Measurements from ENCODE around the gene TADA1. TPM values are rescaled to one million over a fixed set of nuclear protein-coding genes. Genes with fewer than 3 reads are reported as not detected.

TADA1 gene
- total RNA-seq, 1 donor from 2014 or later: 9.9 TPM

DNA sequence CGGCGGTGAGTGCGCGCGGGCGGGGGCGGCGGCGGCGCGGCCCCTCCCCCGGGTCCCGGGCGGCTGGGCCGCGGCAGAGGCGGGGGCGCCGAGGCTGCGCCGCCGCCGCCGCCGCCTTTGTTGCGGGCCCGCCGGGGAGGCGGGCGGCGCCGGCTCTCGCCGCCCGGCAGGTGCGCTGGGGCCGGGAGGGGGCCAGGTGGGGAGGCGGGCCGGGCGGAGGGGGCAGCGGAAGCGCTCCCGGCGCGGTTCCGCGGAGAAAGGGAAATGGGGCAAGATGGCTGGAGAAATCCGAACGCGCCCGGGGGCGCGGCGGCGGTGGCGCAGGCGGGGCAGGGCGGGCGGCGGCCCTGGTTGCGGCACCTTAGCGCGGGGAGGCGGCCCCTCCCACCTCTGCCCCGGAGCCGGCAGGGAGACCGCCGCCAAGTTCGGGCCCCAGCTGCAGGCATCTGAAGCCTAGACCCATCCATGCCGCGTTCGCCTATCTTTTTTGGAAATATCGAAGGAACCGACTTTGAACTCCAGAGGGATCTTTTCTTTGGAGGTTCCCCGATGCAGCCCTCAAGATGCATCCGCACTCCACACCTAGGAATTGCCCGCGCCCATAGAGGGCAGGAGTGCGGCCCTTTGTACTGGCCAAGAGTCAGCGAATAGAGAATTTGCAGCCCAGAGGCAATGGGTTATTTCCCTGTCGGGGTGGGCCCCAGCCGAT lies 36.3 kb downstream of the TADA1 start:
- H3K9ac ChIP-seq (ENCODE audit: low read length): peak overlapping the region; percentile 85
- peak overlapping the region; percentile 70 for H3K27ac ChIP-seq (ENCODE audit: low read depth, low read length)
- peak overlapping the region; percentile 76 for H3K4me3 ChIP-seq (ENCODE audit: insufficient read depth, low read depth, low read length)
- TF ChIP-seq EZH2 (IDR thresholded peaks at IDR 0.05; ENCODE audit: insufficient read depth, low read length): no peak
- TF ChIP-seq, protein P1, sequence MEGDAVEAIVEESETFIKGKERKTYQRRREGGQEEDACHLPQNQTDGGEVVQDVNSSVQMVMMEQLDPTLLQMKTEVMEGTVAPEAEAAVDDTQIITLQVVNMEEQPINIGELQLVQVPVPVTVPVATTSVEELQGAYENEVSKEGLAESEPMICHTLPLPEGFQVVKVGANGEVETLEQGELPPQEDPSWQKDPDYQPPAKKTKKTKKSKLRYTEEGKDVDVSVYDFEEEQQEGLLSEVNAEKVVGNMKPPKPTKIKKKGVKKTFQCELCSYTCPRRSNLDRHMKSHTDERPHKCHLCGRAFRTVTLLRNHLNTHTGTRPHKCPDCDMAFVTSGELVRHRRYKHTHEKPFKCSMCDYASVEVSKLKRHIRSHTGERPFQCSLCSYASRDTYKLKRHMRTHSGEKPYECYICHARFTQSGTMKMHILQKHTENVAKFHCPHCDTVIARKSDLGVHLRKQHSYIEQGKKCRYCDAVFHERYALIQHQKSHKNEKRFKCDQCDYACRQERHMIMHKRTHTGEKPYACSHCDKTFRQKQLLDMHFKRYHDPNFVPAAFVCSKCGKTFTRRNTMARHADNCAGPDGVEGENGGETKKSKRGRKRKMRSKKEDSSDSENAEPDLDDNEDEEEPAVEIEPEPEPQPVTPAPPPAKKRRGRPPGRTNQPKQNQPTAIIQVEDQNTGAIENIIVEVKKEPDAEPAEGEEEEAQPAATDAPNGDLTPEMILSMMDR (IDR thresholded peaks at IDR 0.05; ENCODE audit: insufficient read depth, low read depth, low read length): no peak
- H3K36me3 ChIP-seq (ENCODE audit: insufficient read depth, low read length): peaks cover 35% of the 10 kb centered on the region
- Mint-ChIP-seq H3K36me3 (ENCODE audit: low read depth, unreplicated experiment) (peaks cover 10% of the 10 kb centered on the region), H3K4me3 (ENCODE audit: unreplicated experiment) (peak overlapping the region; percentile 92), H3K27me3 (ENCODE audit: low read depth, unreplicated experiment) (no peaks in the 10 kb centered on the region), H3K27ac (ENCODE audit: unreplicated experiment) (peak overlapping the region; percentile 88), H3K9me3 (ENCODE audit: unreplicated experiment) (peaks cover 3% of the 10 kb centered on the region), H3K4me1 (ENCODE audit: low read depth, unreplicated experiment) (peaks cover 48% of the 10 kb centered on the region)
- peak overlapping the region; percentile 95 for H2AFZ ChIP-seq (ENCODE audit: low read depth, low read length)
- peak; percentile 6 for DNase-seq (ENCODE audit: low read depth)
- H3K79me2 ChIP-seq (ENCODE audit: insufficient read depth, low read length): peaks cover 42% of the 10 kb centered on the region
- peaks cover 47% of the 10 kb centered on the region for H4K20me1 ChIP-seq (ENCODE audit: insufficient read depth, low read length)
- no peak for FAIRE-seq
- peak overlapping the region; percentile 100 for H3K4me2 ChIP-seq (ENCODE audit: low read length)
- H3K27me3 ChIP-seq (ENCODE audit: insufficient read depth, low read length): peaks cover 4% of the 10 kb centered on the region
- H3K9me3 ChIP-seq (ENCODE audit: insufficient read depth, low read depth, low read length): no peaks in the 10 kb centered on the region
- H3K4me1 ChIP-seq (ENCODE audit: insufficient read depth, low read length): peaks cover 33% of the 10 kb centered on the region

DNA sequence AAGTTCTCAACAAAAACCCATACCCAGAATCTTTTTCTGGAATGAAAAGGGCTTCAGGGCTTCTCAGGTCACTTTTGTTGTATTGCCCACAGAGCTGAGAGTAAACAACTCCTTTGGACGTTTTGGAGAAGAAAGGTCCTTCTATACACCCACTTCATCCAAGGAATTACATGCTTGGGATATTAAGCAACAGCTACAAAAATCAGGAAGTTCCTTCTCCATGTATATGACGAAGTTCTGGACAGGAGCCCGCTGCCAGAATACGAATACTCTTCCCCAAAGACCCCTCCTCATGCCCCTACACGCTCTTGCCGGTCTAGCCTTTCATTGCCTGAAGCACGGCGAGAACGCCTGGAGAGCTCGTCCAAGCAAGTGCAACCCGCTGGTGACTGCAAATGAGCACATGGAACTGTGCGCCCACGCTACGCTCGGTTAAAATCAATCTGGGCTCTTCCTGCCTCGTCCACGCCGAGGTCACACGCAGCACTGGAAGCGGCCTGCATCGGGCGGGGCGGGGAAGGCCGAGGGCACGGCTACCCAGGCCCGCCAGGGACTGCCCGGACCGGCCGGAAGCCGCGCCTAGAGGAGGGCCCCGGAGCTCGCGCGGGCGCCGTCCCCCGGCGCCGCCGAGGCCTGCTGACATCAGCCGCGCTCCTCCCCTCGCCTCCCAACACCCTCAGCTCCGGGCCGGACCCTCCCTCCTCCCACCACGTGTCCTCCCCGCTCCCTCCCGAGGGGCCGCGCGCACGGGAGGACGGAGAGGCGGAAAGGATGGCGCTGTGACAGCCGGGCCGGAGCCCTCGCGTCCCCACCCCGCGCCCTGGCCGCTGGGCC lies 37.1 kb downstream of the TADA1 start, which contains the start of gene POGK:
Gene POGK, plus strand, starts transcription at position 710 of the 834 bp plus-strand sequence. CDS start 1,482 bp downstream, outside the sequence.
- Histone ChIP-seq H3K9me3 (ENCODE audit: insufficient read depth, low read depth, low read length) (no peaks in the 10 kb centered on the region), H2AFZ (ENCODE audit: low read depth, low read length) (peak within 1 kb of the TSS; percentile 95), H3K4me3 (ENCODE audit: insufficient read depth, low read depth, low read length) (peak within 1 kb of the TSS; percentile 76), H3K27me3 (ENCODE audit: insufficient read depth, low read length) (peaks cover 4% of the 10 kb centered on the region), H3K9ac (ENCODE audit: low read length) (peak within 1 kb of the TSS; percentile 85), H4K20me1 (ENCODE audit: insufficient read depth, low read length) (peaks cover 39% of the 10 kb centered on the region), H3K27ac (ENCODE audit: low read depth, low read length) (peak within 1 kb of the TSS; percentile 70), H3K4me1 (ENCODE audit: insufficient read depth, low read length) (peaks cover 30% of the 10 kb centered on the region), H3K79me2 (ENCODE audit: insufficient read depth, low read length) (peaks cover 37% of the 10 kb centered on the region), H3K36me3 (ENCODE audit: insufficient read depth, low read length) (peaks cover 28% of the 10 kb centered on the region), H3K4me2 (ENCODE audit: low read length) (peak within 1 kb of the TSS; percentile 100)
- Mint-ChIP-seq H3K36me3 (ENCODE audit: low read depth, unreplicated experiment) (peaks cover 6% of the 10 kb centered on the region), H3K4me1 (ENCODE audit: low read depth, unreplicated experiment) (peaks cover 41% of the 10 kb centered on the region), H3K9me3 (ENCODE audit: unreplicated experiment) (peaks cover 3% of the 10 kb centered on the region), H3K27ac (ENCODE audit: unreplicated experiment) (peak within 1 kb of the TSS; percentile 99), H3K4me3 (ENCODE audit: unreplicated experiment) (peak within 1 kb of the TSS; percentile 93), H3K27me3 (ENCODE audit: low read depth, unreplicated experiment) (no peaks in the 10 kb centered on the region)
- FAIRE-seq (no peak), DNase-seq (ENCODE audit: low read depth) (peak; percentile 84)
- no peak for TF ChIP-seq EZH2 (IDR thresholded peaks at IDR 0.05; ENCODE audit: insufficient read depth, low read length)
- TF ChIP-seq, protein P1 (IDR thresholded peaks at IDR 0.05; ENCODE audit: insufficient read depth, low read depth, low read length): no peak
